ENCODE data around the gene SLC4A5.
"Not testable (repeated sequence)": the region's sequence is repeated elsewhere in the genome, so short reads cannot be mapped to it uniquely, and the experiment has no call there.

SLC4A5 gene

DNA sequence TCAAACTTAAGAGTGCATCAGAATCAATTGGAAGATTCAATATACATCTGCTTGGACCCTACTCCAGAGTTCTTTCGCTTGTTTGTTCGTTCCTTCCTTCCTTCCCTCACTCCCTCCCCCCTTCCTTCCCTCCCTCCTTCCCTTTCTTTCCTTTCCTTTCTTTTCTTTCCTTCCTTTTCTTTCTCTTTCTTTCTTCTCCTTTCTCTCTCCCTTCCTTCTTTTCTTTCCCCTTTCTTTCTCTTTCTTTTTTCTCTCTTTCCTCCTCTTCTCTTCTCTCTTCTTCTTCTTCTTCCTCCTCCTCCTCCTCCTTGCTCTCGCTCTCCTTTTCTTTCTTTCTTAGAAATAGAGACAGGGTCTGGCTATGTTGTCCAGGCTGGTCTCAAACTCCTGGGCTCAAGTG, 98.9 kb downstream of the SLC4A5 start:
- DNase-seq (ENCODE audit: extremely low read depth in 1 of 2, low read depth in 1 of 2), result no peak

DNA sequence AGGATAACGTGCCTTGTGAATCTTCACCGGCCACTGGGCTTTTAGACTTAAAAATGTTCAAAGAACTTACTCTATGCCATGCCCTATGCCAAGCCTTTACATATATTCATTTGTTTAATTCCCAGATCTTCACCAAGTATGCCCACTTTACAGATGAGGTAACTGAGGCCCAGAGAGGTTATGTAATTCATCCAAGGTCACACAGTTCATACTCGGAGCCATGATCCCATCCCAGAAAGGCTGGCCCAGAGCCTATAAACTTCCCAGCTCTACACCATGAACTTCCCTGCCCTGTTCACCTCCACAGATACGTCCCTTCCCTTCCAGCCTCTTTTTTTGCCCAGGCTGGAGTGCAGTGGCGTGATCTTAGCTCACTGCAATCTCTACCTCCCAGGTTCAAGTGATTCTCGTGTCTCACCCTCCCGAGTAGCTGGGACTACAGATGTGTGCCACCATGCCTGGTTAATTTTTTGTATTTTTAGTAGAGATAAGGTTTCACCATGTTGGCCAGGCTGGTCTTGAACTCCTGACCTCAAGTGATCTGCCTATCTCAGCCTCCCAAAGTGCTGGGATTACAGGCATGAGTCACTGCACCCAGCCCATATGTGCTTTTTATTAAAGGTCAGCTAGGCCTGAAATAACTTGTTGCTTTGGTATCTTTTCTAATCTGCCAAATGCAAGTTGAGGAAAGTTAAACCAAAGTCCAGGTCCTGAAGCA, 100.7 kb downstream of the SLC4A5 start:
- DNase-seq (ENCODE audit: extremely low read depth in 1 of 2, low read depth in 1 of 2), result no peak

DNA sequence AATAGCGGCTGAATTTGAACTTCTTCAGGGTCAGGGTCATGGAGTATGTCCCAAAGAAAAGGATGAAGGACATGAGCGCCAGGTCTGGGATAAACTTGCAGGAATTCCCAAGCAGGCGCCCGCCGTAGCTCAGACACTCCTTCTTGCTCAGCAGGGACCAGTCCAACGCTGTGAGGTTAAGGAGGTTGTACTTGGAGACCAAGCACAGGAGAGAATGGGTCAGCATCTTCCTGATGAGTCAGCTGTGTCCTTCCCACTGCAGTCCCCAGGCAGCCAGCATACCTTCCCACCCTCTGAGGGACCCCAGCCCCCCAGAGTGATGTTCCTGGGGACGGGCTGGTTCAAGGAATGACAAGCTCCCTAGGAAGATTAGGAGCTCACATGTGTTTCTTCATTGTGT, 103.9 kb downstream of the SLC4A5 start:
- DNase-seq (ENCODE audit: extremely low read depth in 1 of 2, low read depth in 1 of 2), result no peak

DNA sequence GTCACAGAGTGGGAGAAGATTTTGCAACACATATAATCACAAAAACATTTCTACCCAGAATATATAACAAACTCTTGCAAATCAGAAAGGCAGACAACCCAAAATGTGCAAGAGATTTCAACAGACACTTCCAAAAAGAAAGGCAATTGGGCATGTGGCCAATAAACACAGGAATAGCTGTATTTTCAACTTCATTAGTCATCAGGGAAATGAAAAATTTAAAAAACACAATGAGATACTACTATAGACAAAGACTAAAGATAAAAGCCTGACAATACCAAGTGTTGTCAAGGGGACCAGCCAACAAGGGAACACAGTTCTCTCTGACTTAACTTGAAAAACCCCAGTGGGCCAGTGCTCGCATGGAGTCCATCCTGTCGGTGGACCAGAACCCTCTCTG, 104.3 kb downstream of the SLC4A5 start:
- no peak for DNase-seq (ENCODE audit: extremely low read depth in 1 of 2, low read depth in 1 of 2)

DNA sequence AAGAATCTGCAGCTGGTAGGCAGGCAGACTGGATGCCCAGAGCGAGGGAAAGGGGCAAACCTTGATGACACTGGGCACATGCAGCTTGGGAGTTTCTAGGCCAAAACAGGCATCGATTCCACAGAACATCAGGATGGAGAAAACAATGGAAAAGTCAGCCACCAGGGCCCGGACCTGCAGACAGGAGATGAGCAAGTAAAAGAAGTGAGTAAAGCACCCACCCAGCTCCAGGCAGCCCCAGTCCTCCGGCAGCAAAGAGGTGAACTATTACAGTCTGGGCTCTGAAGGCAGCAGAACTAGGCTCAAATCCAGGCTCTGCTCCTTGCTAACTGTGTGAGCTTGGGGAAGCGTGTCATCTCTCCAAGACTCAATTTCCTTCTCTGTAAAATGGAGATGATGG, 108.2 kb downstream of the SLC4A5 start:
- DNase-seq (ENCODE audit: extremely low read depth in 1 of 2, low read depth in 1 of 2), result no peak

DNA sequence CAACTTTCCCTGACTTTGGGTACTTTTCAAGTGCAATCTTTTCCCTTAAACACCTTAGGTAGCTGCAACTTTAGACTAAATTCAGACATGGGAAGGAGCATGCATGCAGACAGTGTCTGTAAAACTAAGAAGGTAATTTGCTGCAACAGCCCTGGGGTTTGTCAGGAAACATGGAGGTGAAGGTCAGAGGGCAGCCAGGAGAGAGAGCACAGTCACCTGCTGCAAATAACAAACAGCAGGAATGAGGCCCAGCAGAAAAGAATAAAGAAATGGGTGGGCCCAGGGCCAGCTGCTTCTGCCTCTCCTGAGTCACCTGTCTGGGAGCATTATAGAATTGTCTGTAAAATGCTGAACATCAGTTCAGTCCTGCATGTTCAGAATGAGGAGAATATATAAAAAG, 109.6 kb downstream of the SLC4A5 start:
- no peak for DNase-seq (ENCODE audit: extremely low read depth in 1 of 2, low read depth in 1 of 2)

DNA sequence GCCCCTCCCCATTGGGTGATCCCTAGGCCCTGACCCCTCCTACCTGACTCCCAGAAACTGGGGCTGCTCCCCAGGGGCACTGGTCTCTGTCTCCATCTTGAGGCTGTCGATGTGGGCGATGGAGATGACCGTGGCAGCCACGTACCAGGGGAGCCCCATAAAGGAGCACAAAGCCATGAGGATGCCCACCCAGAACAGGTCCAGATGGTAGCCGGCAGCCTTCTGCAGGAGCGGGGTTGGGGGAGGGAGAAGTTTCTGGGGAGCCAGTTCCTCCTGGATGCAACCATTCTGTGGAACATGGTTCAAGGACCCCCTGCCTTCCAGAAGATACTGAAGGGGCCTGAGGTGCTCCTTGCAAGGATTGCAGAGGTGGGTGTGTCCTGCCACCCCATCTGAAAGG, 110.8 kb downstream of the SLC4A5 start:
- DNase-seq (ENCODE audit: extremely low read depth in 1 of 2, low read depth in 1 of 2), result no peak

DNA sequence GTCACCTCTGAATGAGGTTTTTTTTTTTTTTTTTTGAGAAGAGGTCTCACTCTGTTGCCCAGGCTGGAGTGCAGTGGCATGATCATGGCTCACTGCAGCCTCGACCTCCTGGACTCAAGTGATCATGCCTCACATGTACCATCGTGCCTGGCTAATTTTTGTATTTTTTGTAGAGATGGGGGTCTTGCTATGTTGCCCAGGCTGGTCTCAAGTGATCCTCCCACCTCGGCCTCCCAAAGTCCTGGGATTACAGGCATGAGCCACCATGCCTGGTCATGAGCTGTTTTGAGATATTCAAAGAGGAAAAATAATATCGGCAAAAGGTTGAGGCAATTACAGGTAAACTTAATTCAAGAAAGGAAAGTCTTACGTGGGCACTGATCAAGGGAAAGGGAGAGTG, 113.4 kb downstream of the SLC4A5 start:
- not testable (repeated sequence) for DNase-seq (ENCODE audit: extremely low read depth in 1 of 2, low read depth in 1 of 2)

DNA sequence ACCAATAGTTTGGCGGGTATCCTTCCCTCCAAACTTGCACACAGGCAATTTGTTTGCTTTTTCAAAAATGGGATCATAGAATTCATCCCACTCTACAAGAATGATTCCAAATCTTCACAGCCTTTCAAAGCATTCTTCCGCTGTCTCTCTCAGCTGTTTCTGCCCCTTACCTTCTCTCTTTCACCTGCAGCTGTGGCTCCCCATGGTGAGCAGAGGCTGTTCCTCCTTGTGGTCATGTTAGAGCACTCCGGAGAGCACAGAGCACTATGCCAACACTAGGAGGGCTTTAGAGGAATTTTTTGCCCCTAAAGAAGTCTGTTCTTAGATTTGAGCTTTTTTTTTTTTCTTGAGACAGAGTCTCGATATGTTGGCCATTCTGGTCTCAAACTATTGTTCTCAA, 114.4 kb downstream of the SLC4A5 start:
- DNase-seq (ENCODE audit: extremely low read depth in 1 of 2, low read depth in 1 of 2), result no peak

DNA sequence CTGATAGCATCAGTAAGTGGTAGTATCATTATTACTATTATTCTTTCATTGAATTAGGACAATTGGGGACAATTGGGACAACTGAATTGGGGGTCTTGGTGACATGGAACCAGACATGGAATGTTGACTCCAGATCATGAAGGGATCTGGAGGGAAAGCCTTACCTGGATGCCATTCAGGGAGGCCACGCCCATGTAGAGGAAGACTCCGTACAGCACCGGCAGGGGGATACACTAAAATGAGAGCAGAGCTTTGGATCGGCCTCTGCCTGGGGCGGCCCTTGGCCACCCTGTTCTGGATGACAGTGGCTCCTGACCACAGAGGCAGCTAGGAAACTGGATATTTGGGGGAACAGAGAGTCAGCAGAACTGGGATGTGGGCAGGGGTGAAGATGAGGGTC, 115.6 kb downstream of the SLC4A5 start:
- no peak for DNase-seq (ENCODE audit: extremely low read depth in 1 of 2, low read depth in 1 of 2)

DNA sequence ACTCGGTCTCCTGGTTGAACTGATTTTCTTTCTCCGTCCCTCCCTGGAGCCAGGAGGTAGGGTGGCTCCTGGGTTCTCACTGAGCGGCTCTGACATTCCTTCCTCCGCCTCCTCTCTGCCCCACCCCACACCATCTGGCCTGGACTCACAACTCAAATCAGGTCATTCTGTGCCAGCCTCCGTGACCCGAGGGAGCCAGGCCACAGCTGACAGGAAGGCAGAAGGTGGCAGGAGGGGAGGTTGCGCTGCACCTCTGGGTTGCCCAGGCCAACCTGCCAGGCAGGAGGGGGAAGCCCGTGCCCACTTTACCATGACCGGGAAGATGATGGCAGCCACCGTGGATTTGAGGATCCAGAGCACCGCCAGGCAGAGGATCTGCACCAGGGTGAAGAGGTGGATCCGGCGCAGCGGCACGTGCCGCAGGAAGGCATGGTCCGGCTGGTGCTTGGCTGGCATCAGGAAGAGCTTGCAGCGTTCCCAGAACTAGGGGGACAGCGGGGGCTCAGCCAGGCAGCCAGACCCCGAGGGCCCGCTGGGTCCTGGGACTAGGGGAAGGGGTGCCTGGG, 116.5 kb downstream of the SLC4A5 start:
- no peak for DNase-seq (ENCODE audit: extremely low read depth in 1 of 2, low read depth in 1 of 2)

DNA sequence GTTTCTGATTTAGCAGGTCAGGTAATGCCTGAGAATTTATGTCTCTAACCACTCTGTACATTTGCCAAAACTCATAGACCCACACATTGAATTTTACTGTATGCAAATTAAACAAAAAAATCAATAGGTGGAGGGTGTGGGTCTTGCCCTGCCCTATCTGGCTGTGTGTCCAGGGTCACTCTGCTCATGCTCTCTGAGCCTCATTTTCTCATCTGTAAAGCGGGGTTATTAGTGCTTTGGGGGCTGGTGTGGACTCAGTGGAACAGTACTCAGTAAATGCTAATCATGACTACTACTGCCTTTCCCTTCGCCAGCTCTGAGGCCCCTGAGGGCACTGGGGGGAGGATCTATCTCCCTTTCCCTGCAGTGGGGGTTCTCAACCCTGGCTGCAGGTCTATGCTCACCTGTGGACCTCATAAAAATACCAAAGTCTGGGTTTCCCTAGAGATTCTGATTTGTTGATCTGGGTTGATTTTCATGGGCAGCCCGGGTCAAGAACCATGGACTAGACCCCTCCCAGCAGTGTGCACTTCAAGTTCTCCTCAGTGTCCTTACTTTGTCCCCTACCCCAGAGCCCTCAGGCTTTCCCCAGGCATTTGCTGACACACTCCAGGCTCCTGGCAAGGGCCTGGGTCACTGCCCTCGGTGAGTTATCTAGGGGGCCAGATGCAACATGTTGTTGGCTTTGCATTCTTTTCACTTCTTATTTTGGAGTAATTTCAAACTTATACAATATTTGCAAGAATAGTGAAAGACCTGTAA, 117.3 kb downstream of the SLC4A5 start:
- no peak for DNase-seq (ENCODE audit: extremely low read depth in 1 of 2, low read depth in 1 of 2)

DNA sequence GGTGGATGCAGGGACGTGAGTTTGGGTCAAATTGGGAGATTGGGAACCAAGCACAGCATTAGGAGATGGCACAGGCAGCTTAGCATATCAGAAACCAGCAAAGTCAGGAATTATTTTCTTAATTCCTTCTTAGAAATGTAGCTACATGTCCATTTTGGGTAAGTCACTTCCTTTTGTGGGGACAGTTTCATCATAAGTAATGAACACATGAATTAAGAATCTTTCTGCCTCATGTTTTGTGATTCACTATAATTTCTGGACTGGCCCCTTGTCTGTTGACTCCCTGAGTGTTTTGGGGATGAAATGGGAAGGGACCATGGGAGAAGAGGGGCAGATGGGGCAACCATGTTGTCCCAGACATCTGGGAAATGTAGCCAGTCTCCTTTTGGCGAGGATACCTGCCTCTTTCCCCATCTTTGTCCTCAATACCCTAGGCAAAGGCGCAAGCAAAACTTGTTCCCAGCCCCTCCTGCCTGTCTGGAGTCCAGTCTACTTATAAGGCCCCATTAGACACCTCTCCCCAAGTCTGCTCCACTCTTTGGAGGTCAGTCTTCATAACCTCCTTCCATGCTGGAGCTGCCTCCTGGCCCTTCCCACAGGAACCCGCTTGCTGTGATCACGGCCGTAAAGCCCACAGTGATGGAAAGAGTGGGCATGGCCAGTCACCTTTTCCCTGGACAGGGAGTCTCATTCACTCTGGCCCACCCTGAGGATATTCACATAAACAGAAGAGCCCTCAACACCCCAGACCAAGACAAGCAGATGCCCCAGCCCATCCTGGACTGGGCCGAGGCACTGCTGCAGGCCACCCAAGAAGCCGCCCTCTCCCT, 119.1 kb downstream of the SLC4A5 start:
- no peak for DNase-seq (ENCODE audit: extremely low read depth in 1 of 2, low read depth in 1 of 2)

DNA sequence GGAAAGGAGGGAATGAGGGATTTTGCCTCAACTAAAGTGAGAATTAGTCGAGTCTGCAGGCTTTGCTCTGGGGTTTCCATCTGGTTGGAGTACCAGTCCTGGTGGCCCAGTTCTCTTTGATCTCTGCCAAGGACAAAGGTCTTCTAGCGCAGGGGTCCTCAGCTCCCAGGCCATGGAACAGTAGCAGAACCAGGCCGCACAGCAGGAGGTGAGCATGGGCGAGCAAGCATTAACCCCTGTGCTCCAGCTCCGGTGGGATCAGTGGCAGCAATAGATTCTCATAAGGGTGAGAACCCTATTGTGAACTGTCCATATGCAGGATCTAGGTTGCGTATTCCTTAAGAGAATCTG, 120.9 kb downstream of the SLC4A5 start:
- DNase-seq (ENCODE audit: extremely low read depth in 1 of 2, low read depth in 1 of 2), result no peak

DNA sequence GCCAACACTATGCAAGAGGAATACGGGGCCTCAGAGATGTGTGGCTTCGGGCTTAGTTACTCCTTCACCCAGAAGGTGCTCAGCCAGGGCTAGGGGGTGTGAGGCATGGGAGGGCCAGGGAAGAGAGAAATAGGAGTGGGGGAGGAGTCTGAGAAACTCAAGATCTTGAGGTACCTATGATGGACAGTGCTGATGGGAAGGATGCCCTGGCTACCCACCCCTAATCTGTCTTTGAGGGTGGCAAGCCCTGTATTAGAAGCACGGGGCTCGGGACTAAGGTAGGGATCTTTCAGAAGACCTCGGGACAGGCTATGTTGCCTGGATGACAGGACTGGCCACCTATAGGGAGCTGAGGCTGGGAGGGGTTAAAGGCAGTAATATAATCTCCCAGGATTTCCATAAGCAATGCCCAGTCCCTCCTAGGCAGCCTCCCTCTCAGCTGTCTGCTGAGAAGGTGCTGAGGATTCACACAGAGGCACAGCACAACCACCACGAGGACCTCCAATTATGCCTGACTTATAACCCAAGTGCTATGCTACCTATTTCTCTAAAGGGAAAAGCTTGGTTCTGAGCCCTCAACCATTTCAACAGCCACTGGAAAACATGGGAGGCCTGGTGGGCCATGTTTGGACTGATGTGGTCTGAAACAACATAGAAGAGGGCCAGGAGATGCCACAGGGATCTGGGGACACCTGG, 121.5 kb downstream of the SLC4A5 start:
- no peak for DNase-seq (ENCODE audit: extremely low read depth in 1 of 2, low read depth in 1 of 2)

DNA sequence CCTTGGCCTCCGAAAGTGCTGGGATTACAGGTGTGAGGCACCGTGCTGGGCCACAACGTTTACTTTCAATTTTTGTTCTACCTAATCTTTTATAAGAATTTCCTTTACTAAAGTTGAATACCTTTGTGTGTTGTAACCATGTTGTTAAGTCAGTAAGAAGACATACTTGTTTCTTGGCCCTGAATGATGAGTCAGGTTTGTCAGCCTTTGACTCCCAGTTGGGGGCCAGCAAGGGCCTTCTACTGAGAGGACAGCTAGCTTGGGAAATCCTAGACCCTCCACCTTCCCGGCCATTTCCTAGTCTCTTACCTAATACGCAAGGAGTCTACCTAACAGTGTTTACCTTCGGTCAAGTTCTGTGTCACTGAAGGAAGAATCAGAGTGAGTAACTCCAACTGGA, 122.1 kb downstream of the SLC4A5 start:
- no peak for DNase-seq (ENCODE audit: extremely low read depth in 1 of 2, low read depth in 1 of 2)

DNA sequence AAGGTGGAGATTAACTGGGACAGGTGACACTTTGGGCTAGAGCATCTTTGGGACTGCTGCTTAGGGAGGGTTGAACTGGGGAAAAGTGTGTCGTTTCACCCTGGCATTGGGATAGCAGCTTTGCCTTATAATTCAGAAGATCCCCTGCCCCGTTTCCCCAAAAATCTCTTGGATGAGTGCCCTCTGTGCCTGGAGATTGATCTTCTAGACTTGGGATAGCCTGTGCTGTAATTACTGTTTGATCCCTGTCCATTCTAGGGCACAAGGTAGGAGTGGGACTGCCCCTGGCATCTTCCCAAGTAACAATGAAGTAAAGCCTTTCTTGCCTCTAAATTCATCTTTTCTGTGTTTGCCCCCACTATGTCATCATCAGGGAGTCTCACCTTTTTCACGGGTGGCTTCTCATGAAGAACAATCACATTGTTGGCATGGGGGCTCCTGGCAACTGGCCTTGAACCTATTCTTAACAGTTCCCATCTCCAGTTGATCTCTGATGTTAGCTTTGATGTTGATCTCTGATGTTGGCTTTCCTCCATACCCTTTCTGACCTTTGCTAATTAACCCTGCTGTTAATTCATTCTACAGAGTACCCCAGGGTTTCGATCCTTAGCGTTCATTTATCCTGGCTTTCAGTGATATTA, 123.2 kb downstream of the SLC4A5 start:
- DNase-seq (ENCODE audit: extremely low read depth in 1 of 2, low read depth in 1 of 2), result no peak

DNA sequence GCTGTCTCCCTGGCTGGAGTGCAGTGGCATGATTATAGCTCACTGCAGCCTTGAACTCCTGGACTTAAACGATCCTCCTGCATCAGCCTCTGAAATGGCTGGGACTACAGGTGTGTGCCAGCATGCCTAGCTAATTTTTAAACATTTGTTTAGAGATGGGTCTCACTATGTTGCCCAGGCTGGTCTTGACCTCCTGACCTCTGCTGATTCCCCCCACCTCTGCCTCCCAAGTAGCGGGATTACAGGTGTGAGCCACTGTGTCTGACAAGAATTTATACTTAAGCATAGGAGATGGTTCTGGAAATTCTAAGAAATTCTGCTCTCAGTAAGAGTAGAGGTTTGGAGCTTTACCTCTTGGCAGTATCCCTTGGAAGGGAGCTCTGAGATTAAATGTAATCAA, 126.6 kb downstream of the SLC4A5 start:
- DNase-seq (ENCODE audit: extremely low read depth in 1 of 2, low read depth in 1 of 2), result no peak

DNA sequence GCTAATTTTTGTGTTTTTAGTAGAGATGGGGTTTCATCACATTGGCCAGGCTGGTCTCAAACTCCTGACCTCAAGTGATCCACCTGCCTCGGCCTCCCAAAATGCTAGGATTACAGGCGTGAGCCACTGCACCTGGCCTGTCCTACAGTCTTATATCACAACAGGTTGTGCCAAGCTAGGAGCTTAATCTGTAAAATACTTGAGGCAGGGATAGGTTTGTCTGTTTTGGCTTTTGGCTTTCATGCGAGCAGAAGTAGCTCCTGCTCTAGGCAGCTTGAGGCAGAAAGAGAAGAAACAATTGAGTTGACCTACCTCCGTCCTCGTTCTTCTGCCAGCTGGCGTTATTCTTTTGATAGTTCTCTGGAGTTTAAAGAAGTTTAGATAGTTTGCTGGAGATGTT, 127.4 kb downstream of the SLC4A5 start:
- not testable (repeated sequence) for DNase-seq (ENCODE audit: extremely low read depth in 1 of 2, low read depth in 1 of 2)

DNA sequence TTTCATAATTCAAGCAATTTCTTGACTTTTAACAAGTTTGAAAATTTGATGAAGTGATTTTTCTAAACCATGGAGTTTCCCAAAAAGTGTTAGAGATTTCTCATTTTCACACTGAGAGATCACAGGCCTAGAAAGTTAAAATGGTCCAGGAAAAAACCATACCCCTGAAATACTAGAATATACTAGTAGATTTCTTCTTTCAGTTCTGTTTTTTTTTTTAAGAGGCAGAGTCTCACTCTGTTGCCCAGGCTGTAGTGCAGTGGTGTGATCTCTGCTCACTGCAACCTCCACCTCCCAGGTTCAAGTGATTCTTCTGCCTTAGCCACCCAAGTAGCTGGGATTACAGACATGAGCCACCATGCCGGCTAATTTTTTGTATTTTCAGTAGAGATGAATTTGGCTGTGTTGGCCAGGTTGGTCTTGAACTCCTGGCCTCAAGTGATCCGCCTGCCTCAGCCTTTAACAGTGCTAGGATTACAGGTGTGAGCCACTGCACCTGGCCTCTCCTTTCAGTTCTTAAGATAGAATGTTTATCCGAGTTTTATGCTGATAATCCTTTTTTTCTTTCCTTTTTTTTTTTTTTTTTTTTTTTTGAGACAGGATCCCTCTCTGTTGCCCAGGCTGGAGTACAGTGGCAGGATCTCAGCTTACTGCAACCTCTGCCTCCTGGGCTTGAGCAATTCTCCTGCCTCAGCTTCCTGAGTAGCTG, 130.4 kb downstream of the SLC4A5 start:
- no peak for DNase-seq (ENCODE audit: extremely low read depth in 1 of 2, low read depth in 1 of 2)

Data from stimulated activated CD8-positive, alpha-beta memory T cell treated with anti-CD3 and anti-CD28 coated beads, Interleukin-7, amount 100 ng/mL, for 48 hours (primary cell).